CD1c-positive myeloid dendritic cell (primary cell): Measurements from ENCODE around the gene LRRTM4.

Source experiments
- DNase-seq: peaks from one replicate; pipeline ENCODE4 v3.0.0-alpha.2; 2016; ENCODE audit errors: extremely low spot score

LRRTM4 gene

DNA sequence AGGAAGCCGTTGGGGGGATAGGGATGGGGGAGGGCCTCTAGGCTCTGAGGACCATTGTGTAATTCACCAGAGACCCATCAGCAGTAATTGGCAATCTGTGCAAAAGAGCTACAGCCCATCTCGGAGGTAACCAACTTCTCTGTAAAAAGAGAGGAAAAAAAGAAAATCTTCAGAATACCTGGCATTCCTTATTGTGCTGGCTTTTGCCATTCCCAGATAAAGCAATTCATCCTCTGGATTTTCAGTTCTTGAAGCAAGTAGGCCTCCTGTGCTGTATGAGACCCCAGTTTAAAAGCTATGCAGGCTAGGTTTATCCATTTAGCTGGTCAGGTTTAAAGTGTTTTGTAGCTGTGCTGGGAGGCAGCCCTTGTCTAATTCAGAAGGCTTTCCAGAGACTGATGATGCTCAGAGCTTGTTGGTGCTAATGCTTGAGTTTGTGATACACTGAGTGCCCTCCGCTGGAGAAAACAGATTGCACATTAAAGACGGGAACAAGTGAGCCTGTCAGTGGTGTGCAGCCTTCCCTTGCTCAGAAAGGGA is at the start of gene LRRTM4:
Gene LRRTM4 (minus strand): TSS at position 446 of the 540 bp plus-strand sequence.
- DNase-seq, result no peak

DNA sequence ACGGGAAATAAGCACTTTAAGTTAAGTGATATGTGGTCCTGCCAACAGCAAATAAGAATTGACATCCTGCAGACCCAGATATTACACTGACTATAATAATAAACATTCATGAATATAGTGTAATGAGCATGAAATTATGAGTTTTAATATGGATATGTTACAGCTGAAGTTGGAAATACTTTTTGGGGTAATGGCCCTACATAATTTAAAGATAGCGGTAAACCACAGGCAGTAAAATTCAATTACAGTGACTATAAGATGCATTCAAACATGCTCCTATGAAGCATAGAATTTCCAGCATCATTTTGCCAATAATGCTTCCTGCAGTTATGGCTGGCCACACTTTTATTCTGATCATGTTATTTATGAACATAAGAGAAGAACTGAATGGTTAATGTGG is 49.4 kb upstream of the LRRTM4 start:
- DNase-seq, result no peak

DNA sequence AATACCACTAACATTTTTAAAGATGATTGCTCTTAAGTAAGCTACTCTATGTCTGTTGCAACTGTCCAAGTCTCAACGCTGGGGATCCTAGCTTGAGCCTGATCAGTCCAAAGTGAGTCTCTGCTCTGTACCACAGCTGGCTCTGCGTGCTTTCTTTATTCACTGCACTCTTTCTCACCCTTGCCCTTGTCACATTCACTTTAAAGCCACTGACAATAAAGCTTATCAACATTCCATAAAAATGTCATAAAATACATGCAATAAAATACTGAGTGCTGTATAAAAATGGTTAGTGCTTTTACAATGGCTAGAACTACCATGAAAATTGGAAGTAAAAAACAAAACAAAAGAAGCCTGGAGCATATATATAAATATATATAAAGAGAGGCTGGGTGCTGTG is 45.5 kb upstream of the LRRTM4 start:
- DNase-seq, result no peak

DNA sequence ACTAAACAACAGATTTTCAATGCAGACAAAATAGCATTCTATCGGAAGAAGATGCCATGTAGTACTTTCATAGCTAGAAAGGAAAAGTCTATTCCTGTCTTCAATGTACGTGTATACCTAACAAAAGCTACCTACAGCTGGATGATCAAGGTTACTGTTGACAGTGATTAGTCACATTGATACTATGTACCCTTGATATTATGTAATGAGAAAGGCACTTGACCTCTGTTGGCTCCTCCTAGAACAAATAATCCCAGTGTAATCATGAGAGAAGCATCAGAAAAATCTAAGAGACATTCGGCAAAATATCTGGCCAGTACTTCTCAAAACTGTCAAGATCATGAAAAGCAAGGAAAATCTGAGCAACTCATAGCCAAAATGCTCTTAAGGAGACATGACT is 44.4 kb upstream of the LRRTM4 start:
- no peak for DNase-seq

DNA sequence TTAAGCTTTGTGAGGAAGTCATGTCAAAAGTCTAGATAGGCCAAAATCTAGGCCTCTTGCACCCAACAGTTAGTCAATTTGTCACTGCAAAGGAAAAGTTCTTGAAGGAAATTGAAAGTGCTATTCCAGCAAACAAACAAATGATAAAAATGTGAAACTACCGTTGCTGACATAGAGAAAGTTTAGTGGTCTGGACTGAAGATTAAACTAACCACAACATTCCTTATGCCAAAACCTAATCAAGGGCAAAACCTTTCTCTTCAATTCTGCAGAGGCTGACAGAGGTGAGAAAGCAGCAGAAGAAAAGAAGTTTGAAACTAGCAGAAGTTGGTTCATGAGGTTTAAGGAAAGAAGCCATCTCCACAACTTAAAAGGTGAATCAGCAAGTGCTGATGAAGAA is 44.0 kb upstream of the LRRTM4 start:
- DNase-seq, result no peak

DNA sequence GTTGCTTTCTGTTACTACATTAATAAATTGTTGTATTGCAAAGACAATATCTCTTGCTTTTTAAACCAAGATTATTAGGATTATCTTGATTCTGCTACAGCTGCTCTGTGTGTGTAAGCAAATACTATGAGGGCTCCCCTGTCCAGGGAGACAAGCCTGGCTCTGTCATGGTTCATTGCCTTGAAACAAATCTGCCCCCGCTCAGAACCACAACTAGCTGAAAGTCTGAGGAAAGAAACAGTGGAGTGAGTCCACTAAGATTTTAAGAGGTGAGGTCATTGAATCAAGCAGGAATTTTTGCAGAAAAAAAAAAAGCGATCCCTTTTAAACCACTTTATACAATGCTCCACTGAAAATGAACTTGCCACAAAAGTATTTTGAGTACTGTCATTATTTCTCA is 30.8 kb upstream of the LRRTM4 start:
- DNase-seq, result no peak

DNA sequence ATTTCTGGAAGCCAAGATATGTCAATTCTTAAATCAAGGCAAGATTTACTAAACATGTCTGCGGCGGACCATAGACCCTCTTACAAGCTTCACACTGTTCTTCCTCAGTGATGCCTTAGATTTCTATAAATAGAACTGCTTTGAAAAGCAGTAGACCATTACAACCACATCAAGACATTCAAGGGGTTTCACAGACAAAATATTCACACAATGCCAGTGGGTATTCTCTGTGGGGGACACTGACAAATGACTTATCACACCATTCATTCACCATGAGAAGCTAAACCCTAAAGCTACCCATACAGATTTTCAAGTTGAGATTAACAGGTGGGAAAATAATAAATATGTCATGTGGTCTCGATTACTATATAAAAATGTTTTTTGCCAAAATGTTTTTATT is 15.9 kb upstream of the LRRTM4 start:
- DNase-seq, result no peak

DNA sequence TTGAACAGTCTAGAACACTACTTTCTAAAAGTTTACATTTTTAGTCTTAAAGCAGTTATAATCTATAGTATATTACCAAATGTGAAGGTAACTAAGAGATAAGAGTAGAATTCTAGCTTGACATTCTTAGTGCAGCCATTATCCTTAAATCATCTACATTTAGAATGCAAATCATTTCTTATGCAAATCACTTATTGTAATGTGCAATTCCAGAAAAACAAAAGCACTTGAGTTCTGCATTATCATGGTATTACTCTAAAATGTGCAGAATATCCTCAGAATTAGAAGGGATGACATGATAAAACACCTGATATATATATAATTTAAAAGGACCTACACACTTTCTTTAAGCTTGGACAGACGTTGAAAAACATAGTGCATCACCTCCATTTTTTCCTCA is 712 bp upstream of the LRRTM4 start:
- DNase-seq, result no peak

DNA sequence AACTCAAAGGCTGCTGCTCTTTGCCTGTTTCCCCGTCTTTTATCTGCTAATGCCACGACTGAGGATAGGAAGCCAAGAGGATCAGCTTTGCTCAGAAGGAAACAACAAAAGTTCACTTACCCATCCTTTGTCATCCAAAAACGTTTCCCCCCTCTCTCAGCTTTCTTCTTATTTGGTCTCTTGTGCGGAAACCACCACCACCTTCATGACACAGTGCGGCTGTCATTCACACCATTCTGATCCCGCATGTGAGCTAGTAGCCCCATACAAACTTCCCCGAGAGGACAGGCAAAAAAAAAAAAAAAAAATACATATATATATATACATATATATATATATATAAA is 656 bp downstream of the LRRTM4 start:
- DNase-seq, result no peak

DNA sequence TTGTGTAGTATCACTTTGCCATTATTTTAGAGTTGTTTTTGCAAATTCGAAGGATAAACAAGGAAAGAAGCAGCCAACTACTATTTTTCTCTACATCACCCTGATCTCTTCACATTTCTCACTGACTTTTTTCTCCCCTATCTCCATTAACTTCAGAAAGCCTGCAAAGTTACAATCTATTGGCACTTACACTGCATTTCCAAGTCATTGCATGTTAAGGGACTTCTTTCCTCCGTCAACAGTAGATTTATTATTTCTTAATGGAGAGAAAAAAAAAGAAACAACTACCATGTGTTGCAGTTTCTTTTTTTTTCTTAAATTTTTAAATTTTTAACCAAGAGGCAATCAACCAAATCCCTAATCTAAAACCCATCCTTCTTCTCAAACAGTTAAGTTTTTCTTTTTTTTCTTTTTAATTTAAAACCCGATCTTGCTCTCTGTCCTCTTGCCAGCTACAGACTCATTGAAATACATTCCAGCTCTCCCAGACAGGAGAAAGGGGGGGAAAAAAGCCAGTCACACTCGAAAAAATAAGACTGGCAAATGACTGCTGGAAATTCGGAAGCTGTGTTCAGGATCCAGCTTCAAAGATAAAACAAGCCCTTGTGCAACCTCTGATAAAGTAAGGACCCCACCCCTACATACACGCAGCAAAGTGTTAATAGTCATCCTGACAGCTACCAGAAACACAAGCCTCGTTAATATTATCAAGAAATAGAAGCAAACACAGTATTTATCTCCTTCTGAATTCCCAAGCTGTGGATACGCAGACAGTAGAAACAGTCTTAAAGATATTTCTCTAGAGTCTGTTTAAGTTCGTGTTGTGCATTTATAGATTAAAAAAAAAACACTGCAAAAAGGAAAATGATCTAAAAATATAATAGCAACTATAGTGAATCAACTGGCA is 1.3 kb downstream of the LRRTM4 start:
- DNase-seq, result no peak

DNA sequence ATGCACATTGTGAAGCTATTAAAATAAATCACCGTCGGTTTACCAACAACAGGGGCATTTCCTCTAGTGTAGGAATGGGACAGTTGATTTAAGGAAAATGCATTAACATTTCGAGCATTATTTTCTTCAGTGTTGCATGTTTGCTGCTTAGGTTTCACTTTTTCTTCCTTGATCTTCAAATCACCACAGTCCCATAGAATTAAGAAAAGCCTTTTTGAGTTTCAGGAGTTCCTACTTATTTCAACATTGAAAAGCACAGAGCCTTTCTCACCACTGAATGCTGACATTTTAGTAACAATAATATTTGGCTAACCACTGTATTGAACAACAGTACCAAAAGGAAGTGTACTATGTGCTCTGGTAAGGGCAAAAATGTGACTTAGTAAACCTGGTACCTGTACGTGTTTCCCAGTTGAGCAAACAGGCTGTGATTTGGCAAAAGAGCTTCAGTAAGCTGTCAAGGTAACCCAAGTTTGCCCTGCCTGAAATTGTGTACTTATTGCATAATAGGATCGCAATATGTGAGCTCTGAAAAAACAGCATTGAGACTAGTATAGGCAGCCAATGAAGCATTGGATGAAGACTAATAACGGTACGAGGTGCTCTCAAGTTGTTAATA is 2.2 kb downstream of the LRRTM4 start:
- no peak for DNase-seq

DNA sequence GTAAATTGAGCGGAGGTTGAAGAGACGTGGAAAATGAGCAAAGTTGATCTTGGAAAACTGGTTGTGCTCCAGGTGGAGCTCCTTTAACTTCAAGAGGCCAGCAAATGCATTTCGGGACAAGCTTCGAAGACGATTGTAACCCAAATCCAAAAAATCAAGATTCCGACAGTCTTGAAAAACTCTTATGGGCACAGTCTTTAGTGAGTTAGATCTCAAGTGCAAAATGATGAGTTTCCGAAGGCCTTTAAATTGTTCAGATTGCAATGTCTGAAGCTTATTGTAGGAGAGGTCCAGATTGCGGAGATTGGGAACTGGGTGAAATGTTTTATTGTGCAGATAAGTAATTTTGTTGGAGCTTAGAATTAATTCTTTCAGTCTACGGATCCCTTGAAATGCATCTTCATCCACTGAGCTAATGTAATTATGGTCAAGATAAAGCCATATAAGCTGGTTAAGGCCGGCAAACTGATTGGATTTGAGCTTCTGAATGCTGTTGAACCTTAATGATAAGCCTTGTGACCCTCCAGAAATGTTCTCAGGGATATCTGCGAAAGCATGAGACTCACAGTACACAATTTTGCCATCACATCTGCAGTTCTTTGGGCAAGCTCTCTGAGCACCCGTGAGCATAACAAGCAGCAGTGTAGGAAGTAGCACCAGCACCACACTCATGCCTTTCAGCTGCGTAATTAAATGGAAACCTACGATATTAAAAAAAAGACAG is 2.9 kb downstream of the LRRTM4 start:
- no peak for DNase-seq

DNA sequence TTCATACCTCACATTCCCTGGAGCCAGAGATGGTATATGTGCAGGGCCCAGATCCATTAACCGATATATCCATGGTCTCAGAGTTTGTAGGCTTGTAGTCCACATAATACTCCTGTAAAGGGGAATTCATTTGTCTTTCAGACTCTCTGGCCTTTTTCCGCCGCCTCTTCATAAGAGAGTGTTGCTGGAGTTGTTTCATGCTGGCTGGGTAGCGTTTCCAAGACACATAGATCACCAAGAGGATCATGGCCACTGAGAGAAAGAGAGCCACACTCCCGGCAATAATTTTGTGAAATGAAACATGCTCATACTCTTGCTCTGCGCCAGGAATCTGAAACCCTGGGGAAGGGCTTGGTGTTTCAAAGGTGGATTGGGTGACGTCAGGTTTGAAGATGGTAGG is 3.9 kb downstream of the LRRTM4 start:
- DNase-seq, result no peak

DNA sequence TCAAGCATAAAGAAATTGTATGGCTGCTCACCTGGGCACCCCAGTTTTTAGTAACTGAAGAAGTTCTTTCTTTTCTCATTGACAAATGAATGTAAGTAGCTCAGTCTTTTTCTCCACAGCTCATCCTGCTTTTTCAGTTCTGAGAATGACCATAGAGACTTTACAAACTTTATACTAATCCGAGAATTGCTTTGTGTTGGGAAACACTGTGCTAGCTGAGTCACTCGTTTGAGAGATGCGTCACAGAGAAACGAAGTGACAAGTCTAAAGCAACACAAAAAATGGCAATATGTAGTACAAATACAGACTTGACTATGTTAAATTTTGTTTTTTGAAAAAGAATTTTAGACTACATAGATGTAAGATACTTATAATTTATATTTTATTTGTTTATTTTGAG is 9.0 kb downstream of the LRRTM4 start:
- no peak for DNase-seq

DNA sequence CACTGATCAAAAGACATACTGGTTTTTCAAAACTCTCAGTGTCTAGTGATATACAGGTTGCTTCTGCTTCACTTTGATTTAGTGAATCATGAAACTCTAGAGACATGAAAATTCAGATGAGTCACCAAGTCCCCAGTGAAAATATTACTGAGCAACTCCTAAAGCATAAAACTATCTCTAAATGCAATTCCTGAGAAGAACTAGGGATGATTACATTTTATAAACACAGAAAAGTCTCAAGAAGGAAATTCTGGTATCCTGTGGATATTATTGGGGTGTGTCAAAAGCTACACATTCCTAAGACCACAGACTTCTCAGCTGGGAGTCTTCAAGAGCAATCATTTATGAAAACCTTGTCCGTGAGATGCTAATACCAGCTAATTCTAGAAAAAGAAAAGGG is 9.7 kb downstream of the LRRTM4 start:
- DNase-seq, result no peak

DNA sequence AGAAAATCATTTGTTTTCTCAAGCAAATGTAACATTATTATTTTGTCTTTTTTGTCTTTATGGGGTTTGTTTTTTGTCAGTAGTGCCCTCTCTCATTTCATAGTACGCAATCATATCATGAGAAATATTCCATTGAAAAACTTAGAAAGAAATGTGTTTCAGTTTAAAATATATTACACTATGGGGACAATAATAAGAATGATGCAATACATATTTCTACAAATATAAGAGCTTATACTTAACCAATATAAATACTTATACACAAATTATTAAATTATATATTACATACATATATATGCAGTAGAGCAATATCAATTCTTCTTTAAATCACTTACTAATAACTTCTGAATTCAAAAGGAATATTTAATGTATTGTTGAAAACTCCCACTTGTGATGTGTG is 13.7 kb downstream of the LRRTM4 start:
- DNase-seq, result no peak

DNA sequence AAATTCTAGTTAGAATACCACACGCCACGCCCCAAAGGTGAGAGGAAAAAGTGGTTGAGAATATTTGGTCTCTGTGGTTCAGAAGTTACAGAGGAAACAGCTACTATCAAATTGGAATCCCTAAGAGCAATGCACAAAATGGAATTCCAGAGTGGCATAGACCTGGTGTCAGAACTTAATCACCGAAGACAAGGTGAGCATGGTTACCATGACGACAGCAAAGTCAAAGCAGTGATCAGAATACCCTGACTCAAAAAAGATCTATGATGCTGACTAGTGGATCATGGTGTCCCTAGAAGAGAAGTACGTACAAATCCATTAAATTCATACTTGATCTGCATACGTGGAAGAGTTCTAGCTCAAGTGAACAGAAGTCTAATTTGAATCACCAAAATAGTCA is 14.5 kb downstream of the LRRTM4 start:
- DNase-seq, result no peak

DNA sequence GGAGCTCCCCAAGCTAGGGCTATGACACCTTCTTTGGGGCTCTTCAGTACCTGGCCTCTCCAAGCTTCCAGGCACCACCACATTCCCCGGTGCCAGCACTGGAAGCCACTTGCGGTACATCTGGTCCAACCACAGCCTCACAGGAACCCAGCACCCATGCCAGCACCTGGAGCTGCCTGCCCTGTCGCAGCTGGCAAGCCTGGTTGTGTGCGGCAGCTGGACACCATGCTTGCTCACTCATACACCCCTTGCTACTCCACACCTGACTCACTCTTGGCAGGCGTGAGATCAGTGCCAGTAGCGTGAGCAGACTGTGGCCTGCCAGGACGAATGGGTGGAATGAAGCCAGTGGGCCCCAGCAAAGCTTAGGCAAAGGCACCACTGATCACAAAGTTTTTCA is 34.0 kb downstream of the LRRTM4 start:
- no peak for DNase-seq

DNA sequence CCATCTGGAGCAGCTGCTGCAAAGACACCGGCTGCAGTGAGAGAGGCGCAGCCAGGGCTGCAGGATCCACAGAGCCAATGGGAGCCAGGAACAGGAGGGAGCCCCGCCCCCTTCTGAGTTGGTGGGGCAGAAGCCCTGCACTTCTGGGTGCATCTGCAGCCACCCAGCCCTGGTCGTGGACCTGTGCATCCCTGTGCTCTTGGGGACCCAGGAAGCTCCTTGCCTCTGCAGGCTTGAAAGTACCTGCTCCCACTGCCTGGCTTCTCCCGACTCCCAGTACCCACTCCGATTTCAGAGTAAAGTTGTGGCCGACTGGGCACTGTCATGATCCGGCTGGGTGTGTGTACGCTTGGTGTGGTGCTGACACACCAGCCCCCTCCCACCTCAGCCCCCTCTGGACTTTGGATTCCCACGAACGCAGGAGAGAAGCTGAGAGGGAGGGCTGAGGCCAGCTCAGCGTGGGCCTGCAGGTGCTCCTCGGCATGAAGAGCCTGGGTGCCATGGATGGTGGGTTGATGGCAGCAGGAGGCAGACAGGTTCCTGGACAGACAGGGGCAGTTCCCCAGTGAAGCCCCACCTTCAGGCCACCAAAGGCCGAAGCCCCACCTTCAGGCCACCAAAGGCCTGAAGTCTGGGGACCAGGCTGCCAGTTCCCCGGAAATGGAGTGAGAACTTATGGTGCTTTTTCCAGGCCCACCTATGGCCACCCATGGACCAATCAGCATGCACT is 34.9 kb downstream of the LRRTM4 start:
- DNase-seq, result no peak

DNA sequence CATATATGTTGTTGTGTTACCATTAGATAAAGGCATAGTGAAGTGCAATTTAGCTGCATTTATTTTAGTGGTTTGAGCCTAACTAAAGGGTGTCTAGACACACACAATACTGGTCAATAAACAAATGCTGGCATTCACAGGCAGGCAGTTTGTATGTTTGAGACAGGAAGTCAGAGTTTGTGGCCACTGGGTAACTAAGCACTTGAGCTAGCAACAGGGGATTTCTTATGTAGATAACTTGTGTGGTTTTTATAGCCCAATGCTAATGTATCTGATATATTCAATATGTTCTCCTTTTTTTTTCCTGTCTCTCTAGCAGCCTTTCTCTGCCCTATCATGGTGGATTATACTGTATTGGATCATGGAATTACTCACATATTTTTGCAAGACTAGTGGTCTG is 38.1 kb downstream of the LRRTM4 start:
- no peak for DNase-seq

DNA sequence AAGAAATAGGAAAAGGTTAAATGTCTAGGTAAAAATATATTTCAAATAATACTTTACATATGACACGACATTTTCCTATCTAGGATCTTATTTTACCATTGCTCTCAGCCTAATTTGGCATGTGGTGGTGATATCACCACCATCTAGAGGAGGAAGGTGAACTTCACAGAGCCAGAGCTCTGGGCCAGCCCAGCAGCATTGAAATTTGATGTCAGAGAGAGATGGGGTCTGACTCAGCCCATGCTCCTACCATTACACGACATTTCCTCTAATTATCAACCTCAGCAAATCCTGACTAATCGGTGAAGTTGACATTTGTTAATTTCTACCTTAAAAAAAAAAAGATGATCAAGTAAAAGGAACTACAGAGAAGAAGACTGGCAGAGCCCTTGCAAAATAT is 42.3 kb downstream of the LRRTM4 start:
- DNase-seq, result no peak

DNA sequence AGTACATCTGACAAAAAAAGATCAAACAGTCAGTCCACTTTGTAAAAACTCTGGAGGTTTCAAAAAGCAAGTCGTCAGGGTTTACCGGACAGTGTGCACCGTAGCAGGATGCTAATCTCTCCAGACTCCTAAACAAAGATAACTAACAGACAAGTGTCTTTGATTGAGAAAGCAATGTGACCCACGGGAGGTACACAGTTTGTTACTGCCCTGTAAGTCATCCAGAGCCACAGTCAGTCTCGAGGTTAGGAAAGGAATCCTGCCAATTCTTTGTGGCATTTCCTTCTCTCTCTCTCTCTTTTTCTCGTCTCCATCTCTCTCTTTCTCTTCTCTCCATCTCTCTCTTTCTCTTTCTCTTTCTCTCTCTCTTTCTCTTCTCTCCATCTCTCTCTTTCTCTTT is 42.8 kb downstream of the LRRTM4 start:
- no peak for DNase-seq
